CD14-positive monocyte (primary cell): ENCODE measurements around the gene SLC22A16. TPM values are rescaled to one million over a fixed set of nuclear protein-coding genes. Genes with fewer than 3 reads are reported as not detected.

Experiments used
- DNase-seq, 3 donors: peaks; one replicate each; pipeline ENCODE4 v3.0.0-alpha.2; 2011 to 2022
- H2AFZ ChIP-seq: 2 replicates; pipeline ENCODE4 v1.6.0; 2012; ENCODE audit warnings: mild to moderate bottlenecking, low read depth, low read length, inconsistent platforms; ENCODE audit not compliant: insufficient read depth, poor library complexity, severe bottlenecking
- H3K27ac ChIP-seq, 2 donors: 1 replicate in 1 of 2; 2 replicates in 1 of 2; pipeline ENCODE4 v1.5.1; 2012 to 2013; ENCODE audit warnings: low read length in 2 of 2, control low read depth in 1 of 2, inconsistent platforms in 1 of 2, low read depth in 1 of 2, mild to moderate bottlenecking in 1 of 2
- H3K27me3 ChIP-seq, 2 donors: one replicate each; pipeline versions ENCODE4 v1.6.0 to v1.6.1; 2011 to 2013; ENCODE audit warnings: low read length in 2 of 2; ENCODE audit not compliant: control insufficient read depth in 2 of 2, insufficient read depth in 2 of 2
- H3K36me3 ChIP-seq, 2 donors: replicated peaks in 1 of 2; 1 replicate in 1 of 2; 2 replicates in 1 of 2; pipeline versions ENCODE4 v1.5.1 to v1.6.1; 2012 to 2013; ENCODE audit warnings: low read length in 2 of 2, control low read depth in 1 of 2, inconsistent platforms in 1 of 2, mild to moderate bottlenecking in 1 of 2; ENCODE audit not compliant: insufficient read depth in 2 of 2, control insufficient read depth in 1 of 2
- H3K4me1 ChIP-seq, 2 donors: 1 replicate in 1 of 2; 2 replicates in 1 of 2; pipeline versions ENCODE4 v1.5.1 to v1.6.1; 2012 to 2013; ENCODE audit warnings: low read length in 2 of 2, control low read depth in 1 of 2, inconsistent platforms in 1 of 2, mild to moderate bottlenecking in 1 of 2, moderate library complexity in 1 of 2; ENCODE audit not compliant: insufficient read depth in 2 of 2, control insufficient read depth in 1 of 2
- H3K4me2 ChIP-seq: replicated peaks from 2 replicates; pipeline ENCODE3; 2012; ENCODE audit warnings: low read length, moderate library complexity, mild to moderate bottlenecking; ENCODE audit not compliant: poor library complexity, severe bottlenecking; ENCODE audit errors: extremely low read depth
- H3K4me3 ChIP-seq, 3 experiments: fragments of 200-600 bp in 1 of 3; sonication (generic) in 1 of 3; replicated peaks in 1 of 3; 1 replicate in 2 of 3; 2 replicates in 1 of 3; pipeline ENCODE4 v1.5.1; 2011 to 2013; ENCODE audit warnings: low read length in 3 of 3, mild to moderate bottlenecking in 3 of 3, control low read depth in 2 of 3, low read depth in 2 of 3, inconsistent platforms in 1 of 3, moderate library complexity in 1 of 3
- H3K79me2 ChIP-seq: 2 replicates; pipeline ENCODE4 v1.6.0; 2012; ENCODE audit warnings: mild to moderate bottlenecking, control low read depth, inconsistent platforms, low read length, moderate library complexity; ENCODE audit not compliant: insufficient read depth
- H3K9ac ChIP-seq: 2 replicates; pipeline ENCODE4 v1.6.0; 2017; ENCODE audit warnings: low read length, mild to moderate bottlenecking; ENCODE audit not compliant: insufficient read depth, poor library complexity, severe bottlenecking
- H3K9me3 ChIP-seq, 2 donors: replicated peaks in 1 of 2; 1 replicate in 1 of 2; 2 replicates in 1 of 2; pipeline versions ENCODE4 v1.5.1 to v1.6.1; 2012 to 2013; ENCODE audit warnings: low read length in 2 of 2, control low read depth in 1 of 2; ENCODE audit not compliant: control insufficient read depth in 1 of 2, insufficient read depth in 1 of 2
- H4K20me1 ChIP-seq: 2 replicates; pipeline ENCODE4 v1.6.0; 2012; ENCODE audit warnings: mild to moderate bottlenecking, low read length, control low read depth, moderate library complexity; ENCODE audit not compliant: insufficient read depth
- H3K27ac Mint-ChIP-seq, 7 donors: one replicate each; pipeline ENCODE4 v1.8.0; 2020; ENCODE audit warnings: mild to moderate bottlenecking in 7 of 7, mixed read lengths in 7 of 7, moderate library complexity in 6 of 7, inconsistent platforms in 2 of 7
- H3K27me3 Mint-ChIP-seq, 3 donors: one replicate each; pipeline ENCODE4 v1.8.0; 2021 to 2022; ENCODE audit warnings: low read depth in 3 of 3, mild to moderate bottlenecking in 3 of 3, mixed read lengths in 3 of 3, moderate library complexity in 3 of 3, inconsistent platforms in 1 of 3
- H3K36me3 Mint-ChIP-seq, 2 donors: one replicate each; pipeline ENCODE4 v1.8.0; 2020; ENCODE audit warnings: mixed read lengths in 2 of 2, inconsistent platforms in 1 of 2, mild to moderate bottlenecking in 1 of 2
- H3K4me1 Mint-ChIP-seq: one replicate; pipeline ENCODE4 v1.8.0; 2020; ENCODE audit warnings: mild to moderate bottlenecking, mixed read lengths
- H3K4me3 Mint-ChIP-seq, 2 donors: one replicate each; pipeline ENCODE4 v1.8.0; 2020; ENCODE audit warnings: mild to moderate bottlenecking in 2 of 2, mixed read lengths in 2 of 2, moderate library complexity in 1 of 2
- H3K9me3 Mint-ChIP-seq, 7 donors: one replicate each; pipeline ENCODE4 v1.8.0; 2020 to 2022; ENCODE audit warnings: mixed read lengths in 7 of 7, mild to moderate bottlenecking in 6 of 7, moderate library complexity in 6 of 7, inconsistent platforms in 2 of 7
- CTCF ChIP-seq: fragments of 200-600 bp; IDR thresholded peaks from one replicate; pipeline ENCODE4 v1.8.0; 2022; ENCODE audit warnings: antibody characterized with exemption, mild to moderate bottlenecking
- WGBS: methylation state at CpG from one replicate; pipeline ENCODE4 v1.1.5; 2013; ENCODE audit warnings: missing lambda C conversion rate; ENCODE audit not compliant: insufficient coverage; 5-methylcytosine and 5-hydroxymethylcytosine counted together
- intact Hi-C, 2 donors: fragments of 100-400 bp; cut with micrococcal nuclease; formaldehyde crosslinking; loops; one replicate each; pipeline versions ENCODE4 v1.15.0 to v1.15.1; 2023
- polyA plus RNA-seq, 3 donors: library from polyadenylated mRNA; depleted of rRNA in 1 of 3; unstranded in 2 of 3; stranded (reverse) in 1 of 3; fragments of 300-500 nt in 2 of 3; fragments of >200 nt in 1 of 3; fragmentation: Illumina TruSeq in 2 of 3; gene quantifications; 1 replicate in 2 of 3; 2 replicates in 1 of 3; pipeline ENCODE4 v1.2.3, GENCODE V29; 2012 to 2021

The SLC22A16 gene
- polyA plus RNA-seq, 3 donors = 1.8 to 15.6 (median 4.0) TPM

DNA sequence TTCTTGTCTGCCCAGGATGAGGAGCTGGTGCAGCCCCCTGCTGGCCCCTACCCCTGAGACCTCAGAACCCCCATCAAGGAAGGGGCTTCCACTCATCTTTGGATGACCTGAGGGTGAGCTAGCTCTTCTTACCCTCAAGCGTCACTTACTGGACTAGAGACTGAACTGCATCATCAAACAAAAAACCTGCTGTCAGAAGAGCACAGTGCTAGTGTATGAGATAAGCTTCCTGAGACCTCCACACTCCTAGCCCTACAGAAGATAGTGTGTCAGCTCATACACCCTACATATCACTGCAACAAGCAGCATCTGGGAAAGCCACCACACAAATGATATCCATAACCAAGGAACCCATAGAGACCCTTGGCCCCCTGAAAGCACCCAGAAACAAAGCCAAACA is 15.0 kb downstream of the SLC22A16 start:
- Histone ChIP-seq H3K36me3 (peaks cover 2 to 4% of the 10 kb centered on the region in 2 donors), H3K27me3 (no peaks in the 10 kb centered on the region), H3K4me2 (no peak overlapping the region), H4K20me1 (no peaks in the 10 kb centered on the region), H3K9me3 (peaks cover 14 to 25% of the 10 kb centered on the region in 2 donors), H3K27ac (no peak overlapping the region), H2AFZ (no peak overlapping the region), H3K4me3 (no peak overlapping the region), H3K79me2 (peaks cover 94% of the 10 kb centered on the region), H3K9ac (no peak overlapping the region), H3K4me1 (no peaks in the 10 kb centered on the region)
- H3K27ac Mint-ChIP-seq = peak overlapping the region in 1 of 7 donors; percentile 50
- no peak overlapping the region for H3K4me3 Mint-ChIP-seq
- intact Hi-C loops = no loop called here
- peaks cover 11 to 21% of the 10 kb centered on the region in 2 donors for H3K36me3 Mint-ChIP-seq
- peaks cover 3% of the 10 kb centered on the region for H3K4me1 Mint-ChIP-seq
- H3K27me3 Mint-ChIP-seq = peaks cover 0 to 1% (median 0%) of the 10 kb centered on the region in 3 donors
- H3K9me3 Mint-ChIP-seq = peaks cover 27 to 41% (median 33%) of the 10 kb centered on the region in 7 donors
- no peak for DNase-seq
- WGBS = no CpG with 5 or more reads among the region's 1 CpG
- TF ChIP-seq CTCF = no peak

DNA sequence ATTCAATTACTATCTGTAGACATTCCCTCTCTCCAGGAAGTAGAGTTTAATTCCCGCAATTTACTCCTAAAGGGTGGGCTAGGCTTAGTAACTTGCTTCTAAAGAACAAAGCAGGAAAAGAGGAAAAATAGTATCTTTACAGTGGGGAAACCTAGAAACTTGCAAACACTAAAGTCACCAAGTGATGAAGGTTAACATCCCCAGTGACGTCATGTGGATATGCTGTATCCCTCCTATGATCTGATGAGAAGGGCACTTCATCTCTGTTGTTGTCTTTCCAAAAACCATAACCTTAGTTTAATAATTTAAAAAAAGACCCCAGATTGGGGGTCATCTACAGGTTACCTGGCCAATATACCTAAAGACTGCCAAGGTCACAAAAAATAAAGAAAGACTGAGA is 17.3 kb downstream of the SLC22A16 start:
- Mint-ChIP-seq H3K4me3 (no peak overlapping the region), H3K27ac (no peak overlapping the region), H3K27me3 (peaks cover 0 to 1% (median 0%) of the 10 kb centered on the region in 3 donors), H3K36me3 (peaks cover 16 to 18% of the 10 kb centered on the region in 2 donors), H3K9me3 (peaks cover 21 to 33% (median 28%) of the 10 kb centered on the region in 7 donors), H3K4me1 (peaks cover 3% of the 10 kb centered on the region)
- H3K4me3 ChIP-seq = no peak overlapping the region
- no peak overlapping the region for H3K4me2 ChIP-seq
- H3K36me3 ChIP-seq = peaks cover 7 to 14% of the 10 kb centered on the region in 2 donors
- no peaks in the 10 kb centered on the region for H4K20me1 ChIP-seq
- DNase-seq = no peak
- H3K9me3 ChIP-seq = peaks cover 14 to 25% of the 10 kb centered on the region in 2 donors
- intact Hi-C loops = no loop called here
- H3K79me2 ChIP-seq = peaks cover 76% of the 10 kb centered on the region
- no peaks in the 10 kb centered on the region for H3K27me3 ChIP-seq
- TF ChIP-seq CTCF = no peak
- no peak overlapping the region for H3K9ac ChIP-seq
- H2AFZ ChIP-seq = no peak overlapping the region
- no peaks in the 10 kb centered on the region for H3K4me1 ChIP-seq
- no CpG with 5 or more reads among the region's 2 CpGs for WGBS
- H3K27ac ChIP-seq = no peak overlapping the region
